GM21515 (cell line): ENCODE data around the gene KCTD11.
"Not testable (repeated sequence)": the region's sequence is repeated elsewhere in the genome, so short reads cannot be mapped to it uniquely, and the experiment has no call there.

Source experiments
- ATAC-seq: cut with Tn5 transposase; IDR thresholded peaks from one replicate; pipeline ENCODE4 v1.9.1; 2021; ENCODE audit not compliant: unreplicated experiment

Gene KCTD11

GRCh38 chr17:7343250-7343649 lies 8.7 kb upstream of the KCTD11 start:
- ATAC-seq: no peak

GRCh38 chr17:7346761-7347614 lies 5.0 kb upstream of the KCTD11 start:
- no peak for ATAC-seq

GRCh38 chr17:7347630-7348477 lies 4.1 kb upstream of the KCTD11 start:
- ATAC-seq: no peak

GRCh38 chr17:7348478-7349242 lies 3.3 kb upstream of the KCTD11 start:
- no peak for ATAC-seq

GRCh38 chr17:7352503-7352889 lies 534 bp downstream of the KCTD11 start:
- ATAC-seq: no peak

GRCh38 chr17:7352910-7353635 lies 1.1 kb downstream of the KCTD11 start:
- no peak for ATAC-seq

GRCh38 chr17:7354262-7354843 lies 2.4 kb downstream of the KCTD11 start:
- no peak for ATAC-seq

- ATAC-seq: no peak
Observed at GRCh38 chr17:7355053-7355452, 3.1 kb downstream of the KCTD11 start, which contains the start of gene TMEM95. TMEM95 (plus strand) TSS chr17:7355156; CDS start chr17:7355205, 49 bp downstream.

- ATAC-seq: no peak
Observed at GRCh38 chr17:7355573-7355972, 3.6 kb downstream of the KCTD11 start.

- ATAC-seq: no peak
Observed at GRCh38 chr17:7356072-7356549, 4.1 kb downstream of the KCTD11 start.

GRCh38 chr17:7356756-7357155 lies 4.8 kb downstream of the KCTD11 start:
- ATAC-seq: no peak

- no peak for ATAC-seq
Observed at GRCh38 chr17:7357381-7357780, 5.4 kb downstream of the KCTD11 start.

GRCh38 chr17:7361906-7362305 lies 9.9 kb downstream of the KCTD11 start:
- no peak for ATAC-seq

GRCh38 chr17:7363311-7363710 lies 11.3 kb downstream of the KCTD11 start:
- no peak for ATAC-seq

GRCh38 chr17:7365963-7366362 lies 14.0 kb downstream of the KCTD11 start:
- ATAC-seq: not testable (repeated sequence)

- ATAC-seq: no peak
Observed at GRCh38 chr17:7367083-7367482, 15.1 kb downstream of the KCTD11 start.

GRCh38 chr17:7367918-7368598 lies 16.1 kb downstream of the KCTD11 start:
- no peak for ATAC-seq

- ATAC-seq: not testable (repeated sequence)
Observed at GRCh38 chr17:7368599-7368994, 16.6 kb downstream of the KCTD11 start.

- ATAC-seq: no peak
Observed at GRCh38 chr17:7369825-7370224, 17.9 kb downstream of the KCTD11 start.
